C4-2B (cell line): ENCODE results near the gene JMJD8.

Experiments
- H3K27ac ChIP-seq: fragments of 450-650 bp; 2 replicates; pipeline ENCODE4 v1.5.1; 2017
- ZFX ChIP-seq: fragments of 450-650 bp; IDR thresholded peaks from 2 replicates; pipeline ENCODE4 v1.6.1; 2017
- TF ChIP-seq, protein P1 (sequence below): fragments of 450-650 bp; conservative IDR thresholded peaks from 2 replicates; pipeline ENCODE4 v1.5.1; 2017; ENCODE audit warnings: mild to moderate bottlenecking

Gene JMJD8

DNA sequence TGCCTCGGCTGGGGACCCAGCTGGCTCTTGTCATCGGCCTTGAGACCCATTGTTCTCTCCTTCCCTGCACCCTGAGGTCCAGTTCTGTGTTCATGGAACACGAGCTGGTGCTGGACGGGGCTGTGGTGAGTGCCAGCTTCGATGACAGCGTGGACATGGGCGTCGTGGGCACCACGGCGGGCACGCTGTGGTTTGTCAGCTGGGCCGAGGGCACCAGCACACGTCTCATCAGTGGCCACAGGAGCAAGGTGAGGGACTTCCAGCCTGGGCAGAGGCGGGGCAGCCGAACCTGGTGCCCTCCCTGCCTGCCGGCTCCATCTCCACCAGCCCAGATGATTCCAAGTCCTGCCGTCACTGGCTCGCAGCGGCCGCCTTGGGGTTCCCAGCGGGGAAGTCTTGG, 21.5 kb downstream of the JMJD8 start:
- TF ChIP-seq, protein P1, sequence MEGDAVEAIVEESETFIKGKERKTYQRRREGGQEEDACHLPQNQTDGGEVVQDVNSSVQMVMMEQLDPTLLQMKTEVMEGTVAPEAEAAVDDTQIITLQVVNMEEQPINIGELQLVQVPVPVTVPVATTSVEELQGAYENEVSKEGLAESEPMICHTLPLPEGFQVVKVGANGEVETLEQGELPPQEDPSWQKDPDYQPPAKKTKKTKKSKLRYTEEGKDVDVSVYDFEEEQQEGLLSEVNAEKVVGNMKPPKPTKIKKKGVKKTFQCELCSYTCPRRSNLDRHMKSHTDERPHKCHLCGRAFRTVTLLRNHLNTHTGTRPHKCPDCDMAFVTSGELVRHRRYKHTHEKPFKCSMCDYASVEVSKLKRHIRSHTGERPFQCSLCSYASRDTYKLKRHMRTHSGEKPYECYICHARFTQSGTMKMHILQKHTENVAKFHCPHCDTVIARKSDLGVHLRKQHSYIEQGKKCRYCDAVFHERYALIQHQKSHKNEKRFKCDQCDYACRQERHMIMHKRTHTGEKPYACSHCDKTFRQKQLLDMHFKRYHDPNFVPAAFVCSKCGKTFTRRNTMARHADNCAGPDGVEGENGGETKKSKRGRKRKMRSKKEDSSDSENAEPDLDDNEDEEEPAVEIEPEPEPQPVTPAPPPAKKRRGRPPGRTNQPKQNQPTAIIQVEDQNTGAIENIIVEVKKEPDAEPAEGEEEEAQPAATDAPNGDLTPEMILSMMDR = no peak
- TF ChIP-seq ZFX = no peak
- H3K27ac ChIP-seq = no peak overlapping the region; the same call in 1 of the 2 replicates

DNA sequence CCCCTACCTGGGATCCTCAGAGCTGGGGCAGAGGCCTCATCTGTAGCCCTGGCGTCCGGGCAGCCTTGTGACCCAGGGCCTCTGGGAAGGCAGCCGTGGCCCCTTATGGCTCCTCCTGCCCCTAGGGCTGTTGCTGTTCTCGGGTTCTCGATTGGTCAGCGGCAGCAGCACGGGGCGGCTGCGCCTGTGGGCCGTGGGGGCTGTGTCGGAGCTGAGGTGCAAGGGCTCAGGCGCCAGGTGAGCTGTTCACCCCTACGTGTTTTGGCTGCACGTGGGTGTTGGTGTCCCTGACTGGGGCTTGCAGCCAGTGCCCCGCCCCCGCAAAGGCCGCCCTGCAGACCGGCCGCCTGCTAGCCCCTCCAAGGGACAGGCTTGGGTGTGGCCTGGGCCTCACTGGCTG, 22.0 kb downstream of the JMJD8 start:
- TF ChIP-seq, protein P1 = no peak
- TF ChIP-seq ZFX = no peak

DNA sequence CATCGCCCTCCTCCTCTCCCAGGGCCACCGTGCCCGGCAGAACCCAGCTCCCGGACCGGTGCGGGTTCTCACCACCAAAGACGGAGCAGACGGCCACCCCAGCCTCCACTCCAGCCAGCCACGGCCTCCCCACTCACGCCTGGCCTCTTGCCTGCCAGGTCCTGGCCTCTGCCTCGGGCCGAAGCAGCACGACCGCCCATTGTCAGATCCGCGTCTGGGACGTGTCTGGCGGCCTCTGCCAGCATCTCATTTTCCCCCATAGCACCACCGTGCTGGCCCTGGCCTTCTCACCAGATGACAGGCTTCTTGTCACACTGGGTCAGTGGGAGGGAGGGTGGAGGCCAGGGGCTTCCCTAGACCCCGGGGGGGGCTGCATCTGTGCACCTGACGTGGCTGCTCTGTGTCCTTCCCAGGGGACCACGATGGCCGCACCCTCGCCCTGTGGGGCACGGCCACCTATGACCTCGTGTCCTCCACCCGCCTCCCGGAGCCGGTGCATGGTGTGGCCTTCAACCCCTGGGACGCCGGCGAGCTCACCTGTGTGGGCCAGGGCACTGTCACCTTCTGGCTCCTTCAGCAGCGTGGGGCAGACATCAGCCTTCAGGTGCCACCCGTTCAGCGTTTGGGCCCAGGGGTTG, 22.8 kb downstream of the JMJD8 start:
- TF ChIP-seq, protein P1 = no peak; the same call in 1 of the 2 replicates
- no peak for TF ChIP-seq ZFX
- H3K27ac ChIP-seq = peak overlapping the region; percentile 90

More for the DNA sequence above, 22.0 kb downstream of the JMJD8 start:
- peak overlapping the region; percentile 90 for H3K27ac ChIP-seq

DNA sequence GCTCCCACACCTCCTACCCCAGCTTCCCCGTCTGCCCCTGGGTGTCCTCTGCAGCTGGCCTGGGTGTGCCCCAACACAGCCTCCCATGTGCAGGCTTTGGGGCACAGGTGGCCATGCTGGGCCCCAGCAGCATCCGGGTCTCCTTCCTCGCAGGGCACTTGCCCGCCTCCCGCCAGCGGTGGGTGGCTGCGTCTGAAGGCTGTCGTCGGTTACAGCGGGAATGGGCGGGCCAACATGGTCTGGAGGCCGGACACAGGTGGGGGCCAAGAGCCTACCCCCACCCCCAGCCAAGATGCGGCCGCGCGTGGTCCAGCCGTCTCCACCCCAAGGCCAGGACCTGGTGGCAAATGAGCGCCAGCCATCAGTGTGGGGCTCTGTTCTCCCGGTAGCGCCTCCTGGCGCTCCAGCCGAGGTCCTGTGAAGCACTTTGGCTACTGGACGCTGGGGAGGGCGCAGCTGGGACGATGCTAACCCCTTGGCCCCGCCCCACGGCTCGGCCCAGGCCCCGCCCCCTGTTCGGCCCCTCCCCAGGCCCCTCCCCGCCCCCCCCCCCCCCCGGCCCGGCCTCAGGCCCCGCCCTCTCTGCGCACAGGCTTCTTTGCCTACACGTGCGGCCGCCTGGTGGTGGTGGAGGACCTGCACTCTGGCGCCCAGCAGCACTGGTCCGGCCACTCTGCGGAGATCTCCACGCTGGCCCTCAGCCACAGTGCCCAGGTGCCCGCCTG, 23.5 kb downstream of the JMJD8 start:
- peak overlapping the region; percentile 90 for H3K27ac ChIP-seq
- no peak for TF ChIP-seq ZFX
- TF ChIP-seq, protein P1 = peak; percentile 84

DNA sequence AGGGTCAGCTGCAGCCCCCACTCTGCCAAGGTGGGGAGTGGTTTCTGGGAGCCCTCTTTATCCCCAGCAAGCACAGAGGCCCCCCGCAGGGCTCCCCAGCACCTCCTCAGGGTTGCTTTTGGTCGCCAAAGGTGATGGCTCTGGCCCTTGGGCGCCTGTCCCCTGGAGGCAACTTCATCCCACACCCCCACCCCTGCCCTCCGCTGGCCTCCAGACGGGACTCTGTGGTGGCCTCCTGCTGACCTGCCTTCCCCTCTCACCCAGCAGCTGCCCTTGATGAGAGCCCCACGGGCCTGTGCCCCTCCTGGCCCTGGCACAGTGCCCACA, 24.0 kb downstream of the JMJD8 start:
- H3K27ac ChIP-seq = peak overlapping the region; percentile 47
- TF ChIP-seq ZFX = no peak
- TF ChIP-seq, protein P1 = no peak

DNA sequence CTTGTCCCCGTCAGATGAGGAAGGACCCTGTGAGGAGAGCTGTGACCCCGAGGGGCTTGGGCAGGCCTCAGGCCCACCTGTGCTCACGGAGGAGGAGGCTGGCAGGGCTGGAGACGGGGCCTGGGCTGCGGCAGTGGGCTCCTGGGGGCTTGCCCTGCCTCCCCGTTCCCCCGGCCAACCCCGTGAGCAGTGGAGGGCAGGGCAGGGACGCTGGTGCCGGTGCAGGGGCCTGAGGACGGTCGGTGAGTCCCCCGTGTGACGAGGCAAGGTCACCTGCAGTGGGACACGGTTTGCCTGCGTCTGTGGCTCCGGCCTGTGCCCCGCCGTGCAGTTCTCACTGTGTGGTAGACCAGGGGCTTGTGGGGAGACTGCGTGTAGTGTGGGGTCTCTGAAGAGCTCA, 24.5 kb downstream of the JMJD8 start:
- no peak overlapping the region; the same call in 1 of the 2 replicates for H3K27ac ChIP-seq
- TF ChIP-seq, protein P1 = no peak
- no peak for TF ChIP-seq ZFX

DNA sequence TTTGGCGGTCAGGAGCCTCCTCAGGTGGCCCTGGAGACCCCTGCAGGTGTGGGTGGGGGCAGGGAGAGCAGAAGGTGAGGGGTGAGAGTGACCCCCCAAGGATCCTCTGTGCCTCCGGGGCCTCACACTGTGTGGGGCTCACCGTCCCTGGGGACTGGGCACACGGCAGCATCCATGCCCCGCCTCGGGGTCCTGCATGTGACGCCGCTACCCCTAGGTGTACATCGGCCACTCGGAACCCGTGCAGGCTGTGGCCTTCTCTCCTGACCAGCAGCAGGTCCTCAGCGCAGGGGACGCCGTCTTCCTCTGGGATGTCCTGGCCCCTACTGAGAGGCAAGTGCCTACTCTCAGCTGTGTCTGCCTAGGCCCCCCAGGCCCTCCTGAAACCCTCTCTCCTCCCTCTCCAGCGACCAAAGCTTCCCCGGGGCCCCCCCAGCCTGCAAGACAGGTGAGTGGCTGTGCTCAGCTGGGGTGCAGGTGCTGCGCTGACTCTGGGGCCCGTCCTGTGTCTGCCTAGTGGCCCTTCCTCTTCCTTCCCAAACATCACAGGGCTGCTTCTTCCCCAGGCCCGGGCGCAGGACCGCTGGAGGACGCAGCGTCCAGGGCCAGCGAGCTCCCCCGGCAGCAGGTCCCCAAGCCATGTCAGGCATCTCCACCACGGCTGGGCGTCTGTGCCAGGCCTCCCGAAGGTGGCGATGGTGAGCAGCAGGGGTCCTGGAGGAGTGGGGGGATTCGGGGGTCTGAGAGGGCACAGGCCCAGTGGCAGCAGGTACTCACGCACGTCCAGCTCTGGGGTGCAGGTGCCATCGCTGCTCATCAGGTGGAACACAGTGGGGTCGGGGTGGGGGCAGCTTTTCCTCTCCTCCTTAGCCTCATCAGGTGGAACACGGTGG, 25.2 kb downstream of the JMJD8 start:
- TF ChIP-seq ZFX = no peak
- TF ChIP-seq, protein P1 = no peak; the same call in 1 of the 2 replicates

More for the DNA sequence above, 25.2 kb downstream of the JMJD8 start:
- no peak overlapping the region for H3K27ac ChIP-seq
